GM19240 (cell line): ENCODE measurements around the gene B4GALNT1.

Experiments
- DNase-seq: peaks from one replicate; pipeline ENCODE4 v3.0.0; 2011; ENCODE audit warnings: low spot score; ENCODE audit not compliant: insufficient read length

The B4GALNT1 gene

GRCh38 chr12:57586832-57587429 lies 46.1 kb downstream of the B4GALNT1 start:
- no peak for DNase-seq

- DNase-seq: no peak
Observed at GRCh38 chr12:57586128-57586527, 46.9 kb downstream of the B4GALNT1 start.

- DNase-seq: no peak
Observed at GRCh38 chr12:57585156-57585555, 47.8 kb downstream of the B4GALNT1 start.

- no peak for DNase-seq
Observed at GRCh38 chr12:57584690-57585089, 48.3 kb downstream of the B4GALNT1 start.

- no peak for DNase-seq
Observed at GRCh38 chr12:57584050-57584449, 49.0 kb downstream of the B4GALNT1 start.

GRCh38 chr12:57583008-57583831 lies 49.8 kb downstream of the B4GALNT1 start:
- peak; percentile 85 for DNase-seq

GRCh38 chr12:57582440-57582839 lies 50.6 kb downstream of the B4GALNT1 start:
- DNase-seq: no peak

- DNase-seq: no peak
Observed at GRCh38 chr12:57581802-57582201, 51.2 kb downstream of the B4GALNT1 start.

- DNase-seq: no peak
Observed at GRCh38 chr12:57580466-57580795, 52.6 kb downstream of the B4GALNT1 start.

- no peak for DNase-seq
Observed at GRCh38 chr12:57579677-57580465, 53.1 kb downstream of the B4GALNT1 start.

- DNase-seq: no peak
Observed at GRCh38 chr12:57579011-57579410, 54.0 kb downstream of the B4GALNT1 start.

- DNase-seq: no peak
Observed at GRCh38 chr12:57577981-57578758, 54.8 kb downstream of the B4GALNT1 start.

GRCh38 chr12:57576613-57577160 lies 56.3 kb downstream of the B4GALNT1 start:
- DNase-seq: no peak
